Measurements from ENCODE around the gene RYR1. TPM values are rescaled to one million over a fixed set of nuclear protein-coding genes. Genes with fewer than 3 reads are reported as not detected.

Gene RYR1
- polyA plus RNA-seq, 1 of the 3 experiments (the other 2 are of a cell fraction), result under 0.01 TPM

DNA sequence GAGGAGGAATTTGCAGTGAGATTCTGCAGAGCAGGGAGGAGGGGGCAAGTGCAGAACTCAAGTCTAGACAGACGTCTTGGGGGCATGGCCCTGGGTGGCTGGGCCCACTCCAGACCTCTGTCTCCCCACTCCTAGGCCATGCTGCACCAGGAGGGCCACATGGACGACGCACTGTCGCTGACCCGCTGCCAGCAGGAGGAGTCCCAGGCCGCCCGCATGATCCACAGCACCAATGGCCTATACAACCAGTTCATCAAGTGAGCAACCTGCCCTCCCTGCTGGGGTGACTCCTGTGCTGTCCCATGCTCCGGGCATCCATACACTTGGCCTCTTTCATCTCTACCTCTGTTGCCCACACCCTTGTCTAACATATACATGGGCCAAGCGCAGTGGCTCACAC, 18.1 kb downstream of the RYR1 start:
- no peaks in the 10 kb centered on the region for H3K4me1 ChIP-seq (ENCODE audit: control insufficient read depth in 1 of 2, insufficient read depth in 2 of 2, low read depth in 1 of 2, low read length in 1 of 2)
- POLR2A ChIA-PET, result no interaction called here
- no peak for DNase-seq

More for the DNA sequence above, 18.1 kb downstream of the RYR1 start:
- Histone ChIP-seq H3F3A (replicated peaks; ENCODE audit: insufficient read depth) (no peaks in the 10 kb centered on the region), H3K4me3 (ENCODE audit: low read depth in 2 of 2, low read length in 1 of 2) (no peak overlapping the region), H4K20me1 (ENCODE audit: insufficient read depth) (no peaks in the 10 kb centered on the region), H2AFZ (ENCODE audit: low read depth) (no peak overlapping the region), H3K36me3 (replicated peaks in 1 of 2; ENCODE audit: control insufficient read depth in 1 of 2, insufficient read depth in 2 of 2, low read length in 1 of 2) (no peaks in the 10 kb centered on the region), H3K9me3 (no peaks in the 10 kb centered on the region), H3K4me2 (no peak overlapping the region), H3K9me2 (no peaks in the 10 kb centered on the region), H3K9ac (no peak overlapping the region), H3K27ac (ENCODE audit: low read depth in 2 of 2, low read length in 1 of 2) (no peak overlapping the region), H3K79me2 (ENCODE audit: insufficient read depth) (no peaks in the 10 kb centered on the region), H3K27me3 (ENCODE audit: insufficient read depth) (no peaks in the 10 kb centered on the region)
- WGBS (ENCODE audit: low lambda C conversion rate), result 34% methylated on average over 3 of the region's 9 CpGs
- CTCF ChIA-PET, result no interaction called here
- TF ChIP-seq SMC3 (IDR thresholded peaks at IDR 0.05; ENCODE audit: low read depth, low read length) (no peak), POLR2AphosphoS5 (IDR thresholded peaks at IDR 0.05; ENCODE audit: low read depth, low read length) (no peak), YY1 (IDR thresholded peaks at IDR 0.05; ENCODE audit: low read depth) (no peak), CTCF (IDR thresholded peaks at IDR 0.05) (no peak), RFX5 (IDR thresholded peaks at IDR 0.05; ENCODE audit: low read length) (no peak), CHD2 (IDR thresholded peaks at IDR 0.05; ENCODE audit: low read length, partially characterized antibody) (no peak), SIN3A (IDR thresholded peaks at IDR 0.05; ENCODE audit: borderline replicate concordance, low read depth, low read length) (no peak), GABPA (IDR thresholded peaks at IDR 0.05; ENCODE audit: low read depth) (no peak), FOXJ3 (CRISPR knock-in tag; IDR thresholded peaks at IDR 0.05) (no peak), FOSL2 (IDR thresholded peaks at IDR 0.05; ENCODE audit: borderline replicate concordance, low read depth) (no peak), MXI1 (IDR thresholded peaks at IDR 0.05; ENCODE audit: low read depth, low read length) (no peak), FOXM1 (IDR thresholded peaks at IDR 0.05; ENCODE audit: low read depth) (no peak), RCOR1 (IDR thresholded peaks at IDR 0.05; ENCODE audit: low read length) (no peak), GATA2 (CRISPR knock-in tag; IDR thresholded peaks at IDR 0.05) (no peak), TCF12 (IDR thresholded peaks at IDR 0.05) (no peak)
- TF ChIP-seq, protein P1, sequence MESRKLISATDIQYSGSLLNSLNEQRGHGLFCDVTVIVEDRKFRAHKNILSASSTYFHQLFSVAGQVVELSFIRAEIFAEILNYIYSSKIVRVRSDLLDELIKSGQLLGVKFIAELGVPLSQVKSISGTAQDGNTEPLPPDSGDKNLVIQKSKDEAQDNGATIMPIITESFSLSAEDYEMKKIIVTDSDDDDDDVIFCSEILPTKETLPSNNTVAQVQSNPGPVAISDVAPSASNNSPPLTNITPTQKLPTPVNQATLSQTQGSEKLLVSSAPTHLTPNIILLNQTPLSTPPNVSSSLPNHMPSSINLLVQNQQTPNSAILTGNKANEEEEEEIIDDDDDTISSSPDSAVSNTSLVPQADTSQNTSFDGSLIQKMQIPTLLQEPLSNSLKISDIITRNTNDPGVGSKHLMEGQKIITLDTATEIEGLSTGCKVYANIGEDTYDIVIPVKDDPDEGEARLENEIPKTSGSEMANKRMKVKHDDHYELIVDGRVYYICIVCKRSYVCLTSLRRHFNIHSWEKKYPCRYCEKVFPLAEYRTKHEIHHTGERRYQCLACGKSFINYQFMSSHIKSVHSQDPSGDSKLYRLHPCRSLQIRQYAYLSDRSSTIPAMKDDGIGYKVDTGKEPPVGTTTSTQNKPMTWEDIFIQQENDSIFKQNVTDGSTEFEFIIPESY (IDR thresholded peaks at IDR 0.05; ENCODE audit: borderline replicate concordance, low read depth), result no peak
- TF ChIP-seq, protein P2, sequence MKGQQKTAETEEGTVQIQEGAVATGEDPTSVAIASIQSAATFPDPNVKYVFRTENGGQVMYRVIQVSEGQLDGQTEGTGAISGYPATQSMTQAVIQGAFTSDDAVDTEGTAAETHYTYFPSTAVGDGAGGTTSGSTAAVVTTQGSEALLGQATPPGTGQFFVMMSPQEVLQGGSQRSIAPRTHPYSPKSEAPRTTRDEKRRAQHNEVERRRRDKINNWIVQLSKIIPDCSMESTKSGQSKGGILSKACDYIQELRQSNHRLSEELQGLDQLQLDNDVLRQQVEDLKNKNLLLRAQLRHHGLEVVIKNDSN (IDR thresholded peaks at IDR 0.05; ENCODE audit: borderline replicate concordance, low read depth), result no peak

Data from SK-N-SH (cell line).